Endothelial cell of umbilical vein (primary cell): ENCODE data around the gene OR8G1. TPM values are rescaled to one million over a fixed set of nuclear protein-coding genes. Genes with fewer than 3 reads are reported as not detected.

Experiments
- BruUV-seq: library from RNA; stranded (reverse); fragments of 400-500 nt; replicated peaks from 2 replicates; lab custom pipeline; 2021; lab: Mats Ljungman, UMichigan
- CTCF ChIA-PET: fragments of 300-600, 350-600 bp; sonication (Branson Sonifier 250); formaldehyde crosslinking; loops from one replicate; lab custom pipeline; 2021; ENCODE audit warnings: antibody characterized with exemption, inconsistent platforms; lab: Charles Lee
- POLR2A ChIA-PET: fragments of 300-600, 350-600 bp; sonication (Branson Sonifier 250); formaldehyde crosslinking; loops from one replicate; lab custom pipeline; 2021; ENCODE audit warnings: antibody characterized with exemption, inconsistent platforms; lab: Charles Lee
- DNase-seq: peaks from one replicate; pipeline ENCODE4 v3.0.0-alpha.2; 2011; ENCODE audit warnings: low read depth, low spot score
- FAIRE-seq: peaks from 2 replicates; lab custom pipeline; 2011; peaks lifted over from hg19 to GRCh38; lab: Jason Lieb, UNC
- H2AFZ ChIP-seq: 2 replicates; pipeline ENCODE4 v1.6.0; 2012; ENCODE audit warnings: low read depth, low read length, control low read depth, inconsistent platforms
- H3K27ac ChIP-seq: 2 replicates; pipeline ENCODE4 v1.5.1; 2011; ENCODE audit warnings: low read depth, mild to moderate bottlenecking, control low read depth, low read length, moderate library complexity; ENCODE audit not compliant: insufficient read depth
- H3K27me3 ChIP-seq, 2 experiments: 2 replicates each; pipeline versions ENCODE4 v1.6.0 to v1.6.1; 2011; ENCODE audit warnings: low read length in 2 of 2, mixed read lengths in 1 of 2; ENCODE audit not compliant: control insufficient read depth in 2 of 2, insufficient read depth in 2 of 2
- H3K36me3 ChIP-seq, 2 experiments: 2 replicates in 1 of 2; 3 replicates in 1 of 2; pipeline ENCODE4 v1.5.1; 2011; ENCODE audit warnings: low read length in 2 of 2, mild to moderate bottlenecking in 1 of 2, moderate library complexity in 1 of 2; ENCODE audit not compliant: control insufficient read depth in 2 of 2, insufficient read depth in 2 of 2; ENCODE audit errors: extremely low read depth in 1 of 2
- H3K4me1 ChIP-seq: 3 replicates; pipeline ENCODE4 v1.5.1; 2011; ENCODE audit warnings: mild to moderate bottlenecking, low read length; ENCODE audit not compliant: control insufficient read depth, insufficient read depth; ENCODE audit errors: extremely low read depth
- H3K4me2 ChIP-seq: 2 replicates; pipeline ENCODE4 v1.6.1; 2011; ENCODE audit warnings: low read length, control low read depth, mixed read lengths; ENCODE audit not compliant: insufficient read depth
- H3K4me3 ChIP-seq, 3 experiments: fragments of 200-600 bp in 1 of 3; sonication (generic), shearing (Covaris generic) in 1 of 3; replicated peaks in 1 of 3; 2 replicates each; pipeline ENCODE4 v1.5.1; 2011 to 2016; ENCODE audit warnings: control low read depth in 3 of 3, low read length in 3 of 3, mild to moderate bottlenecking in 2 of 3, inconsistent platforms in 1 of 3, low read depth in 1 of 3, moderate library complexity in 1 of 3; ENCODE audit not compliant: insufficient read depth in 1 of 3
- H3K79me2 ChIP-seq: 2 replicates; pipeline ENCODE4 v1.6.0; 2012; ENCODE audit warnings: low read length, inconsistent platforms; ENCODE audit not compliant: control insufficient read depth, insufficient read depth
- H3K9ac ChIP-seq: replicated peaks from 2 replicates; pipeline ENCODE3; 2011; ENCODE audit warnings: low read length, control low read depth; ENCODE audit not compliant: insufficient read depth; ENCODE audit errors: extremely low read depth
- H3K9me1 ChIP-seq: replicated peaks from 3 replicates; pipeline ENCODE4 v1.6.0; 2011; ENCODE audit warnings: mild to moderate bottlenecking, low read length; ENCODE audit not compliant: control insufficient read depth, insufficient read depth; ENCODE audit errors: extremely low read depth
- H3K9me3 ChIP-seq: replicated peaks from 2 replicates; pipeline ENCODE4 v1.5.1; 2012; ENCODE audit warnings: low read length, inconsistent platforms; ENCODE audit not compliant: control insufficient read depth, insufficient read depth
- H4K20me1 ChIP-seq: replicated peaks from 2 replicates; pipeline ENCODE3; 2011; ENCODE audit warnings: mild to moderate bottlenecking, low read length; ENCODE audit not compliant: control insufficient read depth, insufficient read depth; ENCODE audit errors: extremely low read depth
- EZH2 ChIP-seq: IDR thresholded peaks from 2 replicates; pipeline ENCODE4 v1.6.1; 2012; ENCODE audit warnings: borderline replicate concordance, low read depth, mild to moderate bottlenecking, moderate library complexity, low read length, inconsistent platforms; ENCODE audit not compliant: severe bottlenecking
- FOS ChIP-seq: IDR thresholded peaks from 2 replicates; pipeline ENCODE4 v1.6.1; 2011; ENCODE audit warnings: mild to moderate bottlenecking, low read length, moderate library complexity, borderline replicate concordance; ENCODE audit not compliant: insufficient read depth
- GATA2 ChIP-seq: IDR thresholded peaks from 2 replicates; pipeline ENCODE4 v1.7.0; 2011; ENCODE audit warnings: low read depth, mild to moderate bottlenecking, moderate library complexity, mixed read lengths, low read length; ENCODE audit not compliant: insufficient read length, insufficient read depth
- JUN ChIP-seq: IDR thresholded peaks from 2 replicates; pipeline ENCODE4 v1.6.1; 2011; ENCODE audit warnings: borderline replicate concordance, low read depth; ENCODE audit not compliant: insufficient read length, insufficient read depth
- MYC ChIP-seq: IDR thresholded peaks from one replicate; pipeline ENCODE4 v1.6.1; 2011; ENCODE audit warnings: mild to moderate bottlenecking, low read depth, low read length
- POLR2A ChIP-seq: IDR thresholded peaks from 2 replicates; pipeline ENCODE4 v1.6.1; 2012; ENCODE audit warnings: low read depth, mild to moderate bottlenecking, control low read depth, low read length
- POLR2AphosphoS5 ChIP-seq: IDR thresholded peaks from 2 replicates; pipeline ENCODE4 v1.6.1; 2012; ENCODE audit warnings: low read depth, mild to moderate bottlenecking, control low read depth, low read length, moderate library complexity; ENCODE audit not compliant: insufficient read depth
- dilution Hi-C: fragments of 300-500 bp; cut with MboI; formaldehyde crosslinking; loops from one replicate; pipeline ENCODE4 v1.15.0; 2019; ENCODE audit warnings: low sequenced_read_pairs; ENCODE audit not compliant: extremely low pct_ligation_motif_present
- intact Hi-C: fragments of 100-400 bp; cut with micrococcal nuclease; formaldehyde crosslinking; loops from one replicate; pipeline ENCODE4 v1.10.0; 2022
- polyA plus RNA-seq, 4 experiments: library from polyadenylated mRNA; depleted of rRNA in 3 of 4; stranded (reverse) in 3 of 4; unstranded in 1 of 4; fragments of >200 nt; gene quantifications; 2 replicates each; pipeline versions ENCODE4 v1.2.1 to v1.2.3, GENCODE V29; 2011 to 2012; ENCODE audit warnings: missing spikeins in 1 of 4
- total RNA-seq: library from RNA; stranded (reverse); gene quantifications from 2 replicates; pipeline ENCODE4 v1.2.3, GENCODE V29; 2021
- TF ChIP-seq, protein P1 (sequence below), 2 donors: IDR thresholded peaks; 1 replicate in 1 of 2; 2 replicates in 1 of 2; pipeline ENCODE4 v1.5.1; 2011; ENCODE audit warnings: low read length in 2 of 2, mild to moderate bottlenecking in 2 of 2, moderate library complexity in 2 of 2, control low read depth in 1 of 2, inconsistent platforms in 1 of 2, low read depth in 1 of 2; ENCODE audit not compliant: insufficient read depth in 1 of 2; ENCODE audit errors: extremely low read depth in 1 of 2
- TF ChIP-seq, protein P2 (sequence below): IDR thresholded peaks from 2 replicates; pipeline ENCODE4 v1.6.1; 2011; ENCODE audit not compliant: insufficient read depth, insufficient read length

OR8G1 gene
- total and polyA plus RNA-seq, 2 donors (not counting 3 experiments of a cell fraction or from before 2014, with no cell fraction given) = not detected

- ChIA-PET CTCF (no interaction called here), POLR2A (no interaction called here)
- no peak overlapping the region for H2AFZ ChIP-seq
- DNase-seq (no peak), FAIRE-seq (no peak)
- no peaks in the 10 kb centered on the region for H3K4me1 ChIP-seq
- H3K9ac ChIP-seq = no peak overlapping the region
- no peaks in the 10 kb centered on the region for H3K79me2 ChIP-seq
- TF ChIP-seq JUN (no peak), POLR2A (no peak), POLR2AphosphoS5 (no peak), MYC (no peak), FOS (no peak), GATA2 (no peak), EZH2 (no peak)
- TF ChIP-seq, protein P1, sequence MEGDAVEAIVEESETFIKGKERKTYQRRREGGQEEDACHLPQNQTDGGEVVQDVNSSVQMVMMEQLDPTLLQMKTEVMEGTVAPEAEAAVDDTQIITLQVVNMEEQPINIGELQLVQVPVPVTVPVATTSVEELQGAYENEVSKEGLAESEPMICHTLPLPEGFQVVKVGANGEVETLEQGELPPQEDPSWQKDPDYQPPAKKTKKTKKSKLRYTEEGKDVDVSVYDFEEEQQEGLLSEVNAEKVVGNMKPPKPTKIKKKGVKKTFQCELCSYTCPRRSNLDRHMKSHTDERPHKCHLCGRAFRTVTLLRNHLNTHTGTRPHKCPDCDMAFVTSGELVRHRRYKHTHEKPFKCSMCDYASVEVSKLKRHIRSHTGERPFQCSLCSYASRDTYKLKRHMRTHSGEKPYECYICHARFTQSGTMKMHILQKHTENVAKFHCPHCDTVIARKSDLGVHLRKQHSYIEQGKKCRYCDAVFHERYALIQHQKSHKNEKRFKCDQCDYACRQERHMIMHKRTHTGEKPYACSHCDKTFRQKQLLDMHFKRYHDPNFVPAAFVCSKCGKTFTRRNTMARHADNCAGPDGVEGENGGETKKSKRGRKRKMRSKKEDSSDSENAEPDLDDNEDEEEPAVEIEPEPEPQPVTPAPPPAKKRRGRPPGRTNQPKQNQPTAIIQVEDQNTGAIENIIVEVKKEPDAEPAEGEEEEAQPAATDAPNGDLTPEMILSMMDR (IDR thresholded peaks at IDR 0.05; ENCODE audit: extremely low read depth in 1 of 2, insufficient read depth in 1 of 2, low read depth in 1 of 2, low read length in 2 of 2) = no peak
- TF ChIP-seq, protein P2, sequence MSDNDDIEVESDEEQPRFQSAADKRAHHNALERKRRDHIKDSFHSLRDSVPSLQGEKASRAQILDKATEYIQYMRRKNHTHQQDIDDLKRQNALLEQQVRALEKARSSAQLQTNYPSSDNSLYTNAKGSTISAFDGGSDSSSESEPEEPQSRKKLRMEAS = no peak
- peaks cover 0 to 2% of the 10 kb centered on the region in 2 experiments for H3K27me3 ChIP-seq
- dilution Hi-C loops (no loop called here), intact Hi-C loops (no loop called here)
- no peaks in the 10 kb centered on the region for H4K20me1 ChIP-seq
- no peak overlapping the region for H3K27ac ChIP-seq
- no TSS peak for BruUV-seq
- H3K4me3 ChIP-seq = no peak overlapping the region
- H3K9me1 ChIP-seq = no peaks in the 10 kb centered on the region
- no peaks in the 10 kb centered on the region for H3K36me3 ChIP-seq
- H3K9me3 ChIP-seq = no peaks in the 10 kb centered on the region
- no peak overlapping the region for H3K4me2 ChIP-seq
Observed at GRCh38 chr11:124296016-124296415, 55.1 kb downstream of the OR8G1 start.
